Measurements from ENCODE around the gene PIGP.

DNA sequence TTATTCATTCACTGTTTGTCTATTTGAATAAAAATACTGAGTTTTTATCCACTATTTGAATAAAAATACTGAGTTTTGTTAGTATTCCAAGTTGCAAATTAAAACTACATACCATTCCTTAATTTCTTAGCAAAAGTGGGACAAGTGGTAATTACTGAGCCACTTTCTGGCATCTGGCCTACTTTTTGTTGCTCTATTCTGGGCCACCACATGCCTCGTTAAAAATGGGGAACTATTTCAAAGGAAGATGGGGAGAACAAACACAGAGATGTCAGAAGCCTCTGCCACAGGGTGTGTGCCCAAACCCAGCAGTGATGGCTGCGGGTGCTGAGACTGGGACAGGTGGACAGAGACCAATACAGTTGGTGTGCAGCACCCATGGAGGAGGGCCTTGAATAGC, 14.6 kb downstream of the PIGP start:
- TF ChIP-seq POLR2A (IDR thresholded peaks at IDR 0.05; ENCODE audit: control extremely low read depth in 1 of 2, low read depth in 2 of 2, low read length in 2 of 2) = no peak
- no peak for TF ChIP-seq TCF12 (IDR thresholded peaks at IDR 0.05; ENCODE audit: low read depth, low read length)
- no peak for TF ChIP-seq POU5F1 (IDR thresholded peaks at IDR 0.05; ENCODE audit: low read depth, low read length)
- TF ChIP-seq, protein P1, sequence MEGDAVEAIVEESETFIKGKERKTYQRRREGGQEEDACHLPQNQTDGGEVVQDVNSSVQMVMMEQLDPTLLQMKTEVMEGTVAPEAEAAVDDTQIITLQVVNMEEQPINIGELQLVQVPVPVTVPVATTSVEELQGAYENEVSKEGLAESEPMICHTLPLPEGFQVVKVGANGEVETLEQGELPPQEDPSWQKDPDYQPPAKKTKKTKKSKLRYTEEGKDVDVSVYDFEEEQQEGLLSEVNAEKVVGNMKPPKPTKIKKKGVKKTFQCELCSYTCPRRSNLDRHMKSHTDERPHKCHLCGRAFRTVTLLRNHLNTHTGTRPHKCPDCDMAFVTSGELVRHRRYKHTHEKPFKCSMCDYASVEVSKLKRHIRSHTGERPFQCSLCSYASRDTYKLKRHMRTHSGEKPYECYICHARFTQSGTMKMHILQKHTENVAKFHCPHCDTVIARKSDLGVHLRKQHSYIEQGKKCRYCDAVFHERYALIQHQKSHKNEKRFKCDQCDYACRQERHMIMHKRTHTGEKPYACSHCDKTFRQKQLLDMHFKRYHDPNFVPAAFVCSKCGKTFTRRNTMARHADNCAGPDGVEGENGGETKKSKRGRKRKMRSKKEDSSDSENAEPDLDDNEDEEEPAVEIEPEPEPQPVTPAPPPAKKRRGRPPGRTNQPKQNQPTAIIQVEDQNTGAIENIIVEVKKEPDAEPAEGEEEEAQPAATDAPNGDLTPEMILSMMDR (IDR thresholded peaks at IDR 0.05; ENCODE audit: control extremely low read depth in 1 of 3, insufficient read depth in 1 of 3, low read depth in 1 of 3, low read length in 3 of 3) = no peak
- no peak for TF ChIP-seq CHD2 (IDR thresholded peaks at IDR 0.05; ENCODE audit: low read length)
- no peak for TF ChIP-seq RAD21 (IDR thresholded peaks at IDR 0.05 in 1 of 2, conservative IDR thresholded peaks at IDR 0.05 in 1 of 2; ENCODE audit: low read depth in 2 of 2, low read length in 2 of 2)
- TF ChIP-seq, protein P2, sequence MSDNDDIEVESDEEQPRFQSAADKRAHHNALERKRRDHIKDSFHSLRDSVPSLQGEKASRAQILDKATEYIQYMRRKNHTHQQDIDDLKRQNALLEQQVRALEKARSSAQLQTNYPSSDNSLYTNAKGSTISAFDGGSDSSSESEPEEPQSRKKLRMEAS (IDR thresholded peaks at IDR 0.05) = no peak

All from H1 (cell line).